Heart left ventricle (tissue), 16 donors: ENCODE data around the gene MYLK2. TPM values are rescaled to one million over a fixed set of nuclear protein-coding genes. Genes with fewer than 3 reads are reported as not detected.
A peak's percentile ranks its signal among the peaks of the same experiment; 100 is the strongest.

ENCODE experiments used
- ATAC-seq, 4 donors: fragments of 200-7000 bp; cut with Tn5 transposase; one replicate each; pipeline ENCODE4 v1.9.1; 2020 to 2022; ENCODE audit warnings: moderate library complexity in 4 of 4, mild to moderate bottlenecking in 3 of 4, moderate number of reproducible peaks in 1 of 4
- DNase-seq, 5 donors: peaks; one replicate each; pipeline ENCODE4 v3.0.0-alpha.2; 2020
- H3K27ac ChIP-seq, 12 donors: fragments of 200-600 bp; sonication (generic) in 4 of 12; one replicate each; pipeline versions ENCODE4 v1.5.0 to v1.8.0; 2016 to 2022; ENCODE audit warnings: mild to moderate bottlenecking in 2 of 12
- H3K27me3 ChIP-seq, 9 donors: fragments of 200-600 bp; sonication (generic) in 2 of 9; one replicate each; pipeline versions ENCODE4 v1.5.1 to v1.8.0; 2016 to 2022; ENCODE audit warnings: mild to moderate bottlenecking in 3 of 9
- H3K36me3 ChIP-seq, 9 donors: fragments of 200-600 bp; sonication (generic) in 2 of 9; one replicate each; pipeline versions ENCODE4 v1.5.0 to v1.8.0; 2018 to 2022; ENCODE audit warnings: mild to moderate bottlenecking in 2 of 9
- H3K4me1 ChIP-seq, 12 donors: fragments of 200-600 bp; sonication (generic) in 4 of 12; one replicate each; pipeline versions ENCODE4 v1.5.0 to v1.8.0; 2016 to 2022; ENCODE audit warnings: mild to moderate bottlenecking in 3 of 12
- H3K4me3 ChIP-seq, 12 donors: fragments of 200-600 bp; sonication (generic) in 4 of 12; one replicate each; pipeline versions ENCODE4 v1.5.0 to v1.8.0; 2017 to 2022; ENCODE audit warnings: mild to moderate bottlenecking in 9 of 12, moderate library complexity in 4 of 12
- H3K9me3 ChIP-seq, 12 donors: fragments of 200-600 bp; sonication (generic) in 4 of 12; one replicate each; pipeline versions ENCODE4 v1.5.0 to v1.8.0; 2016 to 2022; ENCODE audit warnings: mild to moderate bottlenecking in 1 of 12
- POLR2A ChIP-seq, 2 donors: fragments of 450-650 bp; IDR thresholded peaks; one replicate each; pipeline ENCODE4 v1.6.1; 2017; ENCODE audit warnings: antibody characterized with exemption in 2 of 2, mild to moderate bottlenecking in 2 of 2, moderate library complexity in 2 of 2
- WGBS, 4 donors: extraction: QIAGEN DNeasy Blood & Tissue Kit in 2 of 4; methylation state at CpG; one replicate each; pipeline versions ENCODE4 v1.1.5 to v1.1.7; 2013 to 2018; 5-methylcytosine and 5-hydroxymethylcytosine counted together
- intact Hi-C, 10 donors: fragments of 100-400 bp; cut with DNase I; formaldehyde crosslinking; loops; one replicate each; pipeline versions ENCODE4 v1.11.1 to v1.14.2; 2022
- polyA plus RNA-seq, 2 donors: library from polyadenylated mRNA; stranded (reverse); fragments of 200-250 nt; gene quantifications; one replicate each; pipeline ENCODE4 v1.2.3, GENCODE V29; 2013
- total RNA-seq, 9 donors: library from RNA; depleted of rRNA in 2 of 9; stranded (reverse); fragments of >200 nt in 2 of 9; fragmentation: NEBNext Ultra II Directional in 3 of 9; extraction: Animal tissue kit (Norgen Biotek cat#: 25700) in 3 of 9; gene quantifications; one replicate each; pipeline versions ENCODE4 v1.1.0 to v1.2.4, GENCODE V29; 2016 to 2023
- TF ChIP-seq, protein P1 (sequence below), 12 donors: fragments of 200-600 bp; sonication (generic) in 4 of 12; IDR thresholded peaks; one replicate each; pipeline versions ENCODE4 v1.5.0 to v1.8.0; 2018 to 2022; ENCODE audit warnings: antibody characterized with exemption in 12 of 12, mild to moderate bottlenecking in 5 of 12
- donor health status: ischemic (EF 13 %, LVEDD 7.1; RV severe dilation, severe dysfunction).
- donor health status: healthy with polysubstance abuse.
- donor health status: DM: no; HTN: yes; CAD: no.
- donor health status: DM: no; HTN: no; CAD: no.
- donor health status: ischemic (EF 25% LVEDD 6.9; RV normal size, moderate dysfunction).
- donor health status: ischemic (EF 25% LVEDD 5.7; RV mildly dilated, moderate dysfunction).
- donor health status: healthy.
- donor health status: DM: yes; HTN: yes; CAD: no.
- donor health status: ischemic (EF 35%, LVEDD 5.7; RV mildly dilated, moderate dysfunction).
- donor health status: nonischemic (EF 11% LVEDD 7.7; RV severe dilation, severe dysfunction).
- donor health status: DM: yes; HTN: yes; CAD: no.
- donor health status: PGD.
- donor health status: ischemic (EF 29% LVEDD 5.4; RV normal size, mild dysfunction).
- donor health status: nonischemic (EF 23%, LVEDD 6.1; RV moderate dilation, normal function).

The MYLK2 gene
- total and polyA plus RNA-seq, 11 donors, result 0.10 to 0.76 (median 0.17) TPM; not detected in 1

DNA sequence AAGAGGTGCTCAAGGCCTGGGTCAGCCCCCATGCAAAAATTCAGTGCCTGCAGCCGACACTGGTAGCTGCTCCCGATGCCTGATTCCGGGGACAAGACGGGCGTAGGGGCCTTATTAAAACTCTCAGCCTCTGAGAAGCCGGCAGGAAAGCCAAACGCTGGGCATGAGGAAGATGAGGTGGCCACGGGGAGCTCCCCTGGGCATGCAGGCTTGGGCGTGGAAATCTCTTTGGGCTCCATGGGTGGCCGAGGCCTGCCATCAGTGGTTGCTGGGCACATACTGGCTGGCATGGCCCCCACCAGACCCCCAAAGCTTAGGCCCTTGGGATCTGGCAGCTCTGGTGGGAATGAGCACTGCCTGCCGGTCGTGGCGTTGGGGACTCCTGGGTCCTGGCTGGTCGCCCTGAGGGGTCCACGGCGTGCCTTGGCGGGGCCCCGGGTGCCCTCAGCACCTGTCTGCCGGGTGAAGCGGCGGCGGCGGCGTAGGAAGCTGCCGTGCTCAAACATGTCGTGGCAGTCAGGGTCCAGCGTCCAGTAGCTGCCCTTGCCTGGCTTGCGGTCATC, 25.7 kb downstream of the MYLK2 start:
- Histone ChIP-seq H3K4me1 (peaks cover 0 to 56% (median 25%) of the 10 kb centered on the region in 12 donors), H3K27me3 (peaks cover 0 to 14% (median 8%) of the 10 kb centered on the region in 9 donors), H3K9me3 (no peaks in the 10 kb centered on the region), H3K36me3 (no peaks in the 10 kb centered on the region), H3K4me3 (peak overlapping the region; percentile 24 to 72 (median 50)), H3K27ac (peak overlapping the region in 11 of 12 donors; percentile 36 to 89 (median 74))
- DNase-seq (no peak), ATAC-seq (no peak)
- WGBS, 4 donors, result 73 to 93% (median 83%) methylated on average over 15 to 28 of the region's 28 CpGs
- no peak for TF ChIP-seq POLR2A (IDR thresholded peaks at IDR 0.05)
- TF ChIP-seq, protein P1, sequence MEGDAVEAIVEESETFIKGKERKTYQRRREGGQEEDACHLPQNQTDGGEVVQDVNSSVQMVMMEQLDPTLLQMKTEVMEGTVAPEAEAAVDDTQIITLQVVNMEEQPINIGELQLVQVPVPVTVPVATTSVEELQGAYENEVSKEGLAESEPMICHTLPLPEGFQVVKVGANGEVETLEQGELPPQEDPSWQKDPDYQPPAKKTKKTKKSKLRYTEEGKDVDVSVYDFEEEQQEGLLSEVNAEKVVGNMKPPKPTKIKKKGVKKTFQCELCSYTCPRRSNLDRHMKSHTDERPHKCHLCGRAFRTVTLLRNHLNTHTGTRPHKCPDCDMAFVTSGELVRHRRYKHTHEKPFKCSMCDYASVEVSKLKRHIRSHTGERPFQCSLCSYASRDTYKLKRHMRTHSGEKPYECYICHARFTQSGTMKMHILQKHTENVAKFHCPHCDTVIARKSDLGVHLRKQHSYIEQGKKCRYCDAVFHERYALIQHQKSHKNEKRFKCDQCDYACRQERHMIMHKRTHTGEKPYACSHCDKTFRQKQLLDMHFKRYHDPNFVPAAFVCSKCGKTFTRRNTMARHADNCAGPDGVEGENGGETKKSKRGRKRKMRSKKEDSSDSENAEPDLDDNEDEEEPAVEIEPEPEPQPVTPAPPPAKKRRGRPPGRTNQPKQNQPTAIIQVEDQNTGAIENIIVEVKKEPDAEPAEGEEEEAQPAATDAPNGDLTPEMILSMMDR (IDR thresholded peaks at IDR 0.05), result no peak
- intact Hi-C loops, result no loop called here

DNA sequence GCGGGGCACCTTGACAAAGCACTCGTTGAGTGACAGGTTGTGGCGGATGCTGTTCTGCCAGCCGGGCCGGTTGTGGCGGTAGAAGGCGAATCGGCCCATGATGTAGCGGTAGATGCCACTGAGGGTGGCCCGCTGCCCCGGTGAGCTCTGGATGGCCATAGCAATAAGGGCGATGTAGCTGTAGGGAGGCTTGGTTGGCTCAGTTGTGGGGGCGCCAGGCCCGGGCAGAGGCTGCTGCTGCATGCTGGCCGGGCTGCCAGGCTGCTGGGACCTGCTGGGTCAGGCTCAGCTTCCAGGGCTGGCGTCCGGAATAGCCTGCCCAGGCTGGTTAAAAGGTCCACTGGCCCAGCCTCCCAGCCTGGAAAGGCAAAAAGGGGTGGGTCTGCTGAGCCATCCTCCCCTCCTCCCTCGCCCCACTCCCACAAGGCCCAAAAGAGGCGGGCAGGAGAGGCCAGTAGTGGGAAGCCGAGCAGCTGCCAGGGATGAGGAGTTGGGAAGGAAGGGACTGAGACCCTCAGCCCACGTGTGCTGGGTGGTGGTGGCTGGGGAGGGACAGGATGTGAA, 26.2 kb downstream of the MYLK2 start, which contains the start of gene FOXS1:
FOXS1 (minus strand) TSS at position 305 of the 564 bp plus-strand sequence; CDS start at position 243, 62 bp downstream.
- H3K27me3 ChIP-seq, result peaks cover 0 to 20% (median 12%) of the 10 kb centered on the region in 9 donors
- 63 to 75% (median 66%) methylated on average over 13 to 21 of the region's 21 CpGs for WGBS, 4 donors

DNA sequence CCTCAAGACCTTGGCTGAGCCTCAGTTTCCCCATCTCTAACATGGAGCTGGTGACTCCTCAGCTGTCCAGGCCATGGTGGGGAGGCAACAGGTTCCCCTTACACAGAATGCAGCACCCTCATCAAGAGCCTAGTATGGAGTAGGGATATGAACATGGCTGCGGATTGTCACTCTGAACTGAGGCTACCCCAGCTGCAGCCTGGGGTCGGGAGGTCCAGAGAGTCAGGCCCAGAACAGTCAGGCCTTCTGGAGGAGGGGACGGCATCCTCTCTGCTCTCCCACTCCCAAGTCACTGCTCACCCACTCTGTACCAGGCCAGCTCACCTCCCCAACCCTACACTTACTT, 27.6 kb downstream of the MYLK2 start:
- Histone ChIP-seq H3K4me3 (no peak overlapping the region), H3K4me1 (peaks cover 0 to 37% (median 18%) of the 10 kb centered on the region in 12 donors), H3K36me3 (no peaks in the 10 kb centered on the region), H3K27me3 (peaks cover 0 to 33% (median 17%) of the 10 kb centered on the region in 9 donors), H3K9me3 (no peaks in the 10 kb centered on the region), H3K27ac (peak overlapping the region in 2 of 12 donors; percentile 34 to 89)
- 54 to 75% (median 66%) methylated on average over 3 of the region's 3 CpGs for WGBS, 4 donors
- ATAC-seq (no peak), DNase-seq (no peak)
- intact Hi-C loops, result loop anchor here in 4 of 10 donors (1.0 to 2.0 kb wide), 2 partner anchors 24 kb away; no protein-coding TSS in a partner anchor
- TF ChIP-seq POLR2A (IDR thresholded peaks at IDR 0.05), result no peak
- TF ChIP-seq, protein P1 (IDR thresholded peaks at IDR 0.05), result no peak

More for the DNA sequence above, 26.2 kb downstream of the MYLK2 start, which contains the start of gene FOXS1:
- no peaks in the 10 kb centered on the region for H3K9me3 ChIP-seq
- peaks cover 0 to 51% (median 23%) of the 10 kb centered on the region in 12 donors for H3K4me1 ChIP-seq
- peak within 1 kb of the TSS in 11 of 12 donors; percentile 36 to 89 (median 74) for H3K27ac ChIP-seq
- intact Hi-C loops, result no loop called here
- H3K4me3 ChIP-seq, result peak within 1 kb of the TSS; percentile 24 to 72 (median 50)
- DNase-seq (peak; percentile 79 to 85 (median 84)), ATAC-seq (peak; percentile 24 to 78 (median 70))
- H3K36me3 ChIP-seq, result no peaks in the 10 kb centered on the region
- peak in 1 of 2 donors; percentile 71 for TF ChIP-seq POLR2A (IDR thresholded peaks at IDR 0.05)
- TF ChIP-seq, protein P1 (IDR thresholded peaks at IDR 0.05), result no peak
